ENCODE results near the gene PRDM16. TPM values are rescaled to one million over a fixed set of nuclear protein-coding genes. Genes with fewer than 3 reads are reported as not detected.

PRDM16 gene
- total RNA-seq, 1 donor from 2014 or later, result 0.43 TPM

DNA sequence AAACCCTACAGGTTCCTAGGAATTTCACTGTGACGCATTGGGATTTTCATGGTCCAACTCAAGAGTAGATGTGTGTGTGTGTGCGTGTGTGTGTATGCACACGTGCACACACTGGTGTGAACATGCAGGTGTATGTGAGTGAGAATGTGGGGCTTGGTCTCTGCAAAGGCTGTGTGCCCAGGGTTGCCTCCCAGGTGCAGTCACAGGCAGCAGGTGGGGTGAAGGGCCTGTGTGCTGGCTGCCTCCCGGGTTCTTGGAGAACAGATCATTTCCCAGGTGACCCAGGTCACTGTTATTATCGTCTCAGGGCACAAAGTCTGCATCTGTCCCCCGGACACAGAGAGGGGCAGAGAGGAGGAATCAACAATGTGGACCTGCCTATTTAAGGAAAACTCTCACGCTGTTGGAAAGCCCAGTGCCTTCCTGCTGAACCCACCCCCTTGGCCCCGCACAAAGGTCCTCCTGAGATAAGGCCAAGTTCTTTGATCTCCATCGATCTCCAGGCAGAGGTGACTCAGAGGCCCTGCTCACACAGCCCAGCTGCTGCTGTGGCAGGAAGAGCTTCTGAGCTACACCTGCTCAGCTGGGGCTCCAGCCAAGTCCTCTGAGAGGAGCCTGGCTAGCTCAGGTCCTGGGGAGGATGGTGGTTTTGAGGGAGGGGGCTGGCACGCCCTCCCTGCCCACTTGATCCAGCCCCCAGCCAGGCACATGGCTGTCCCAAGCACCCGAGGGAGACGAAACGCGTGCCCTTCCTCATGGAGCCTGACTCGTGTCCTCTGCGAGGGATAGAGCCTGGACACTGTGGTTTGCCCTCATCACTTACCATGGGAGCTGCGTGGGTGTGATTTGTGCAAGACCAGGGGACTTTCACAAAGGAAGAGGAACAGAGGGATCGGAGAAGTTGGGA lies 251.5 kb downstream of the PRDM16 start:
- FAIRE-seq (no peak), DNase-seq (ENCODE audit: low read depth) (peak; percentile 58)
- H2AFZ ChIP-seq (ENCODE audit: low read depth, low read length), result no peak overlapping the region
- peaks cover 10% of the 10 kb centered on the region for H3K27me3 Mint-ChIP-seq (ENCODE audit: low read depth, unreplicated experiment)
- peaks cover 24% of the 10 kb centered on the region for H3K4me1 ChIP-seq (ENCODE audit: insufficient read depth, low read length)
- no peak overlapping the region for H3K27ac ChIP-seq (ENCODE audit: low read depth, low read length)
- H3K9me3 Mint-ChIP-seq (ENCODE audit: unreplicated experiment), result peaks cover 2% of the 10 kb centered on the region
- H3K4me2 ChIP-seq (ENCODE audit: low read length), result peak overlapping the region; percentile 23
- TF ChIP-seq, protein P1, sequence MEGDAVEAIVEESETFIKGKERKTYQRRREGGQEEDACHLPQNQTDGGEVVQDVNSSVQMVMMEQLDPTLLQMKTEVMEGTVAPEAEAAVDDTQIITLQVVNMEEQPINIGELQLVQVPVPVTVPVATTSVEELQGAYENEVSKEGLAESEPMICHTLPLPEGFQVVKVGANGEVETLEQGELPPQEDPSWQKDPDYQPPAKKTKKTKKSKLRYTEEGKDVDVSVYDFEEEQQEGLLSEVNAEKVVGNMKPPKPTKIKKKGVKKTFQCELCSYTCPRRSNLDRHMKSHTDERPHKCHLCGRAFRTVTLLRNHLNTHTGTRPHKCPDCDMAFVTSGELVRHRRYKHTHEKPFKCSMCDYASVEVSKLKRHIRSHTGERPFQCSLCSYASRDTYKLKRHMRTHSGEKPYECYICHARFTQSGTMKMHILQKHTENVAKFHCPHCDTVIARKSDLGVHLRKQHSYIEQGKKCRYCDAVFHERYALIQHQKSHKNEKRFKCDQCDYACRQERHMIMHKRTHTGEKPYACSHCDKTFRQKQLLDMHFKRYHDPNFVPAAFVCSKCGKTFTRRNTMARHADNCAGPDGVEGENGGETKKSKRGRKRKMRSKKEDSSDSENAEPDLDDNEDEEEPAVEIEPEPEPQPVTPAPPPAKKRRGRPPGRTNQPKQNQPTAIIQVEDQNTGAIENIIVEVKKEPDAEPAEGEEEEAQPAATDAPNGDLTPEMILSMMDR (IDR thresholded peaks at IDR 0.05; ENCODE audit: insufficient read depth, low read depth, low read length), result no peak
- no peak for TF ChIP-seq EZH2 (IDR thresholded peaks at IDR 0.05; ENCODE audit: insufficient read depth, low read length)
- H3K4me1 Mint-ChIP-seq (ENCODE audit: low read depth, unreplicated experiment), result peaks cover 19% of the 10 kb centered on the region
- H3K36me3 Mint-ChIP-seq (ENCODE audit: low read depth, unreplicated experiment), result no peaks in the 10 kb centered on the region
- peaks cover 3% of the 10 kb centered on the region for H3K27me3 ChIP-seq (ENCODE audit: insufficient read depth, low read length)
- H3K36me3 ChIP-seq (ENCODE audit: insufficient read depth, low read length), result no peaks in the 10 kb centered on the region
- H3K4me3 Mint-ChIP-seq (ENCODE audit: unreplicated experiment), result no peak overlapping the region
- peaks cover 14% of the 10 kb centered on the region for H4K20me1 ChIP-seq (ENCODE audit: insufficient read depth, low read length)
- no peak overlapping the region for H3K4me3 ChIP-seq (ENCODE audit: insufficient read depth, low read depth, low read length)
- H3K79me2 ChIP-seq (ENCODE audit: insufficient read depth, low read length), result no peaks in the 10 kb centered on the region
- no peaks in the 10 kb centered on the region for H3K9me3 ChIP-seq (ENCODE audit: insufficient read depth, low read depth, low read length)
- H3K9ac ChIP-seq (ENCODE audit: low read length), result no peak overlapping the region
- peak overlapping the region; percentile 50 for H3K27ac Mint-ChIP-seq (ENCODE audit: unreplicated experiment)

- no peaks in the 10 kb centered on the region for H3K36me3 Mint-ChIP-seq (ENCODE audit: low read depth, unreplicated experiment)
- no peak overlapping the region for H3K9ac ChIP-seq (ENCODE audit: low read length)
- no peak overlapping the region for H3K27ac ChIP-seq (ENCODE audit: low read depth, low read length)
- TF ChIP-seq, protein P1 (IDR thresholded peaks at IDR 0.05; ENCODE audit: insufficient read depth, low read depth, low read length), result no peak
- TF ChIP-seq EZH2 (IDR thresholded peaks at IDR 0.05; ENCODE audit: insufficient read depth, low read length), result no peak
- H3K4me2 ChIP-seq (ENCODE audit: low read length), result no peak overlapping the region
- H4K20me1 ChIP-seq (ENCODE audit: insufficient read depth, low read length), result peaks cover 14% of the 10 kb centered on the region
- no peak overlapping the region for H3K27ac Mint-ChIP-seq (ENCODE audit: unreplicated experiment)
- peaks cover 15% of the 10 kb centered on the region for H3K4me1 ChIP-seq (ENCODE audit: insufficient read depth, low read length)
- no peaks in the 10 kb centered on the region for H3K36me3 ChIP-seq (ENCODE audit: insufficient read depth, low read length)
- H2AFZ ChIP-seq (ENCODE audit: low read depth, low read length), result no peak overlapping the region
- H3K9me3 Mint-ChIP-seq (ENCODE audit: unreplicated experiment), result peaks cover 2% of the 10 kb centered on the region
- peaks cover 12% of the 10 kb centered on the region for H3K4me1 Mint-ChIP-seq (ENCODE audit: low read depth, unreplicated experiment)
- no peaks in the 10 kb centered on the region for H3K9me3 ChIP-seq (ENCODE audit: insufficient read depth, low read depth, low read length)
- peaks cover 10% of the 10 kb centered on the region for H3K27me3 Mint-ChIP-seq (ENCODE audit: low read depth, unreplicated experiment)
- H3K79me2 ChIP-seq (ENCODE audit: insufficient read depth, low read length), result no peaks in the 10 kb centered on the region
- FAIRE-seq (no peak), DNase-seq (ENCODE audit: low read depth) (no peak)
- H3K4me3 ChIP-seq (ENCODE audit: insufficient read depth, low read depth, low read length), result no peak overlapping the region
- peaks cover 3% of the 10 kb centered on the region for H3K27me3 ChIP-seq (ENCODE audit: insufficient read depth, low read length)
- no peak overlapping the region for H3K4me3 Mint-ChIP-seq (ENCODE audit: unreplicated experiment)
Measured at GRCh38 chr1:3321559-3322449, 252.8 kb downstream of the PRDM16 start.

All from astrocyte (in vitro differentiated cells and primary cell).